ENCODE results near the gene LGALS4.

Gene LGALS4

GRCh38 chr19:38841787-38842438 is 29.2 kb upstream of the LGALS4 start:
- Histone ChIP-seq H3K27me3 (ENCODE audit: control insufficient read depth, insufficient read depth, low read length) (no peaks in the 10 kb centered on the region), H3K9ac (ENCODE audit: low read depth, low read length) (no peak overlapping the region), H3K36me3 (ENCODE audit: control insufficient read depth, insufficient read depth, low read length) (peaks cover 99% of the 10 kb centered on the region), H3K4me1 (ENCODE audit: control insufficient read depth, insufficient read depth, low read length) (no peaks in the 10 kb centered on the region), H3K4me3 (ENCODE audit: low read depth, low read length) (no peak overlapping the region), H3K27ac (ENCODE audit: low read depth, low read length) (no peak overlapping the region), H3K9me3 (ENCODE audit: control insufficient read depth, insufficient read depth, low read length) (no peaks in the 10 kb centered on the region)

GRCh38 chr19:38841180-38841766 is 28.5 kb upstream of the LGALS4 start:
- Histone ChIP-seq H3K27ac (ENCODE audit: low read depth, low read length) (no peak overlapping the region), H3K27me3 (ENCODE audit: control insufficient read depth, insufficient read depth, low read length) (no peaks in the 10 kb centered on the region), H3K4me1 (ENCODE audit: control insufficient read depth, insufficient read depth, low read length) (no peaks in the 10 kb centered on the region), H3K36me3 (ENCODE audit: control insufficient read depth, insufficient read depth, low read length) (peaks cover 99% of the 10 kb centered on the region), H3K9ac (ENCODE audit: low read depth, low read length) (no peak overlapping the region), H3K4me3 (ENCODE audit: low read depth, low read length) (no peak overlapping the region), H3K9me3 (ENCODE audit: control insufficient read depth, insufficient read depth, low read length) (no peaks in the 10 kb centered on the region)

GRCh38 chr19:38840583-38840968 is 27.8 kb upstream of the LGALS4 start:
- no peak overlapping the region for H3K4me3 ChIP-seq (ENCODE audit: low read depth, low read length)
- no peak overlapping the region for H3K27ac ChIP-seq (ENCODE audit: low read depth, low read length)
- no peaks in the 10 kb centered on the region for H3K9me3 ChIP-seq (ENCODE audit: control insufficient read depth, insufficient read depth, low read length)
- H3K27me3 ChIP-seq (ENCODE audit: control insufficient read depth, insufficient read depth, low read length): no peaks in the 10 kb centered on the region
- H3K4me1 ChIP-seq (ENCODE audit: control insufficient read depth, insufficient read depth, low read length): no peaks in the 10 kb centered on the region
- H3K36me3 ChIP-seq (ENCODE audit: control insufficient read depth, insufficient read depth, low read length): peaks cover 99% of the 10 kb centered on the region
- no peak overlapping the region for H3K9ac ChIP-seq (ENCODE audit: low read depth, low read length)

GRCh38 chr19:38839816-38840582 is 27.3 kb upstream of the LGALS4 start:
- no peak overlapping the region for H3K4me3 ChIP-seq (ENCODE audit: low read depth, low read length)
- no peaks in the 10 kb centered on the region for H3K4me1 ChIP-seq (ENCODE audit: control insufficient read depth, insufficient read depth, low read length)
- no peak overlapping the region for H3K9ac ChIP-seq (ENCODE audit: low read depth, low read length)
- H3K27ac ChIP-seq (ENCODE audit: low read depth, low read length): no peak overlapping the region
- H3K36me3 ChIP-seq (ENCODE audit: control insufficient read depth, insufficient read depth, low read length): peaks cover 98% of the 10 kb centered on the region
- no peaks in the 10 kb centered on the region for H3K27me3 ChIP-seq (ENCODE audit: control insufficient read depth, insufficient read depth, low read length)
- no peaks in the 10 kb centered on the region for H3K9me3 ChIP-seq (ENCODE audit: control insufficient read depth, insufficient read depth, low read length)

GRCh38 chr19:38838986-38839761 is 26.4 kb upstream of the LGALS4 start:
- H3K9ac ChIP-seq (ENCODE audit: low read depth, low read length): no peak overlapping the region
- no peaks in the 10 kb centered on the region for H3K4me1 ChIP-seq (ENCODE audit: control insufficient read depth, insufficient read depth, low read length)
- no peak overlapping the region for H3K4me3 ChIP-seq (ENCODE audit: low read depth, low read length)
- peak overlapping the region; percentile 43 for H3K27ac ChIP-seq (ENCODE audit: low read depth, low read length)
- peaks cover 90% of the 10 kb centered on the region for H3K36me3 ChIP-seq (ENCODE audit: control insufficient read depth, insufficient read depth, low read length)
- H3K27me3 ChIP-seq (ENCODE audit: control insufficient read depth, insufficient read depth, low read length): no peaks in the 10 kb centered on the region
- no peaks in the 10 kb centered on the region for H3K9me3 ChIP-seq (ENCODE audit: control insufficient read depth, insufficient read depth, low read length)

GRCh38 chr19:38838208-38838985 is 25.7 kb upstream of the LGALS4 start:
- Histone ChIP-seq H3K27ac (ENCODE audit: low read depth, low read length) (no peak overlapping the region), H3K9ac (ENCODE audit: low read depth, low read length) (no peak overlapping the region), H3K36me3 (ENCODE audit: control insufficient read depth, insufficient read depth, low read length) (peaks cover 82% of the 10 kb centered on the region), H3K27me3 (ENCODE audit: control insufficient read depth, insufficient read depth, low read length) (no peaks in the 10 kb centered on the region), H3K4me3 (ENCODE audit: low read depth, low read length) (no peak overlapping the region), H3K4me1 (ENCODE audit: control insufficient read depth, insufficient read depth, low read length) (no peaks in the 10 kb centered on the region), H3K9me3 (ENCODE audit: control insufficient read depth, insufficient read depth, low read length) (no peaks in the 10 kb centered on the region)

- no peak overlapping the region for H3K4me3 ChIP-seq (ENCODE audit: low read depth, low read length)
- H3K9ac ChIP-seq (ENCODE audit: low read depth, low read length): no peak overlapping the region
- peaks cover 75% of the 10 kb centered on the region for H3K36me3 ChIP-seq (ENCODE audit: control insufficient read depth, insufficient read depth, low read length)
- no peaks in the 10 kb centered on the region for H3K9me3 ChIP-seq (ENCODE audit: control insufficient read depth, insufficient read depth, low read length)
- H3K4me1 ChIP-seq (ENCODE audit: control insufficient read depth, insufficient read depth, low read length): no peaks in the 10 kb centered on the region
- H3K27me3 ChIP-seq (ENCODE audit: control insufficient read depth, insufficient read depth, low read length): no peaks in the 10 kb centered on the region
- H3K27ac ChIP-seq (ENCODE audit: low read depth, low read length): peak overlapping the region; percentile 42
Observed at GRCh38 chr19:38837656-38838121, 24.9 kb upstream of the LGALS4 start.

GRCh38 chr19:38836983-38837626 is 24.4 kb upstream of the LGALS4 start:
- Histone ChIP-seq H3K9me3 (ENCODE audit: control insufficient read depth, insufficient read depth, low read length) (no peaks in the 10 kb centered on the region), H3K27me3 (ENCODE audit: control insufficient read depth, insufficient read depth, low read length) (no peaks in the 10 kb centered on the region), H3K36me3 (ENCODE audit: control insufficient read depth, insufficient read depth, low read length) (peaks cover 69% of the 10 kb centered on the region), H3K4me3 (ENCODE audit: low read depth, low read length) (no peak overlapping the region), H3K9ac (ENCODE audit: low read depth, low read length) (no peak overlapping the region), H3K27ac (ENCODE audit: low read depth, low read length) (peak overlapping the region; percentile 42), H3K4me1 (ENCODE audit: control insufficient read depth, insufficient read depth, low read length) (peaks cover 3% of the 10 kb centered on the region)

GRCh38 chr19:38836159-38836982 is 23.6 kb upstream of the LGALS4 start:
- H3K4me3 ChIP-seq (ENCODE audit: low read depth, low read length): no peak overlapping the region
- no peaks in the 10 kb centered on the region for H3K9me3 ChIP-seq (ENCODE audit: control insufficient read depth, insufficient read depth, low read length)
- no peaks in the 10 kb centered on the region for H3K27me3 ChIP-seq (ENCODE audit: control insufficient read depth, insufficient read depth, low read length)
- no peak overlapping the region for H3K9ac ChIP-seq (ENCODE audit: low read depth, low read length)
- H3K4me1 ChIP-seq (ENCODE audit: control insufficient read depth, insufficient read depth, low read length): peaks cover 6% of the 10 kb centered on the region
- no peak overlapping the region for H3K27ac ChIP-seq (ENCODE audit: low read depth, low read length)
- peaks cover 61% of the 10 kb centered on the region for H3K36me3 ChIP-seq (ENCODE audit: control insufficient read depth, insufficient read depth, low read length)
